ENCODE measurements around the gene TSTD1. TPM values are rescaled to one million over a fixed set of nuclear protein-coding genes. Genes with fewer than 3 reads are reported as not detected.

TSTD1 gene
- total RNA-seq, 2 donors from 2014 or later, result 49.4 to 90.8 TPM

GRCh38 chr1:161006563-161006962 lies 32.2 kb downstream of the TSTD1 start:
- intact Hi-C loops (cut with DNase I), result no loop called here
- no peaks in the 10 kb centered on the region for H3K9me3 ChIP-seq
- no peak overlapping the region for H3K4me3 ChIP-seq
- ATAC-seq, result no peak
- no peak overlapping the region for H3K27ac ChIP-seq
- peaks cover 16% of the 10 kb centered on the region for H3K4me1 ChIP-seq
- no peak for DNase-seq
- H3K27me3 ChIP-seq, result no peaks in the 10 kb centered on the region
- H3K36me3 ChIP-seq (replicated peaks in 1 of 2; ENCODE audit: insufficient read depth in 1 of 2, low read depth in 2 of 2), result no peaks in the 10 kb centered on the region
- 85 to 86% methylated on average over 8 of the region's 8 CpGs for WGBS, 2 donors
- TF ChIP-seq POLR2A (IDR thresholded peaks at IDR 0.05) (no peak), CTCF (IDR thresholded peaks at IDR 0.05) (no peak)

- intact Hi-C loops (cut with DNase I), result no loop called here
- WGBS, 2 donors, result 77 to 79% methylated on average over 5 of the region's 5 CpGs
- ATAC-seq, result no peak
- H3K36me3 ChIP-seq (replicated peaks in 1 of 2; ENCODE audit: insufficient read depth in 1 of 2, low read depth in 2 of 2), result peaks cover 15 to 19% of the 10 kb centered on the region in 2 donors
- TF ChIP-seq CTCF (IDR thresholded peaks at IDR 0.05) (no peak), POLR2A (IDR thresholded peaks at IDR 0.05) (no peak)
- no peaks in the 10 kb centered on the region for H3K9me3 ChIP-seq
- H3K4me3 ChIP-seq, result no peak overlapping the region
- DNase-seq, result no peak
- no peak overlapping the region for H3K27ac ChIP-seq
- peaks cover 10% of the 10 kb centered on the region for H3K4me1 ChIP-seq
- no peaks in the 10 kb centered on the region for H3K27me3 ChIP-seq
These were observed 37.2 kb downstream of the TSTD1 start for GRCh38 chr1:161001525-161001924.

- H3K27ac ChIP-seq, result no peak overlapping the region
- no peak for ATAC-seq
These were observed 37.9 kb downstream of the TSTD1 start for GRCh38 chr1:161000736-161001480.

DNA sequence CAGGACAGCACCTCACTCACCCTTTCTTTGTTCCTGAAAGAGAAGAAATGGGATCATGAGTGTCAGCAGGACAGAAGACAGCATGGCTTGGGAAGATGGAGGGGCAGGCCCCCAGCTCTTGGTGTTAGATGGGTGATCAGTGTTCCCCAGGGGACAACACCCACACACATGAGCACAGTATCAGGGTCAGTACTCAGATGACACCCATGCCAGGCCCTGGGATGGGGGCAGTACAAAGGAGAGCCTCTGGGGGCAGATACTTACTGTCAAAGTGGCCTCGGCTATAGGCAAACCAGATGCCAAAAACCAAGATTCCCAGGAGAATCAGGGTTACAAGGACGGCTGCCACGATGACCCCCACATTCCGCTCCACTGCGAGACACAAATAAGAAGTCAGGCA lies 39.4 kb downstream of the TSTD1 start:
- no peaks in the 10 kb centered on the region for H3K27me3 ChIP-seq
- ATAC-seq (no peak), DNase-seq (no peak)
- intact Hi-C loops (cut with DNase I), result loop anchor here (10.0 kb wide), 1 partner anchor 95 kb away; the partner anchor contains the start of gene KLHDC9
- H3K4me3 ChIP-seq, result no peak overlapping the region
- no peak for TF ChIP-seq POLR2A (IDR thresholded peaks at IDR 0.05)
- no peak for TF ChIP-seq CTCF (IDR thresholded peaks at IDR 0.05)
- no peaks in the 10 kb centered on the region for H3K9me3 ChIP-seq
- peaks cover 8% of the 10 kb centered on the region for H3K4me1 ChIP-seq
- H3K36me3 ChIP-seq (replicated peaks in 1 of 2; ENCODE audit: insufficient read depth in 1 of 2, low read depth in 2 of 2), result peaks cover 15 to 19% of the 10 kb centered on the region in 2 donors
- H3K27ac ChIP-seq, result no peak overlapping the region
- WGBS, 2 donors, result 85 to 87% methylated on average over 5 of the region's 5 CpGs

More at GRCh38 chr1:161000736-161001480, 37.9 kb downstream of the TSTD1 start:
- H3K36me3 ChIP-seq (replicated peaks in 1 of 2; ENCODE audit: insufficient read depth in 1 of 2, low read depth in 2 of 2), result peaks cover 15 to 19% of the 10 kb centered on the region in 2 donors
- no peak overlapping the region for H3K4me3 ChIP-seq
- 79 to 91% methylated on average over 6 to 11 of the region's 11 CpGs for WGBS, 2 donors
- no peak for TF ChIP-seq POLR2A (IDR thresholded peaks at IDR 0.05)
- TF ChIP-seq CTCF (IDR thresholded peaks at IDR 0.05), result no peak
- intact Hi-C loops (cut with DNase I), result no loop called here
- no peaks in the 10 kb centered on the region for H3K27me3 ChIP-seq
- H3K4me1 ChIP-seq, result peaks cover 8% of the 10 kb centered on the region
- DNase-seq, result no peak
- no peaks in the 10 kb centered on the region for H3K9me3 ChIP-seq

Data from body of pancreas (tissue), 4 donors.